ENCODE results near the gene VPS41.

VPS41 gene

DNA sequence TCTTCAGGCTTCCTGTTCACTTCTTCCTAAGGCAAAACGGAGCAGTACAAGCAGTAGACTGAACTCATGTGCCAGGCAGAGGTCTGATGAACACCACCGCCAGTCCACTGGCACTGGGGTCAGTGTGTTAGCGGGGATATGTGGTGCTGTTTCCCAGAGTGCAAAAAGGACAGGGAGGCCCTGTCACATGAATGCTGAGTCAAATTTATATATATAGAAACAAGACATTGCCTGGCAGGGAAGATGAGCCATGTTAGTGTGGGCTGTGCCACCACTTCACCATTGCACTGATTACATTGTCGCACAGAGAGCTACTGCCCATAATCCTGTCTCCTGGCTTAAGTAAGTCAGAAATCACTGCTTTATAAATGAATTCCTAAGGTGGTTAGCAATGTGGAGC, 155.6 kb downstream of the VPS41 start:
- Histone ChIP-seq H3K4me3 (ENCODE audit: low read depth, low read length) (no peak overlapping the region), H3K36me3 (peaks cover 3% of the 10 kb centered on the region), H3K9me3 (ENCODE audit: severe bottlenecking) (no peaks in the 10 kb centered on the region), H3K27ac (no peak overlapping the region), H3K27me3 (ENCODE audit: insufficient read depth, low read depth, severe bottlenecking) (no peaks in the 10 kb centered on the region)
- TF ChIP-seq, protein P1, sequence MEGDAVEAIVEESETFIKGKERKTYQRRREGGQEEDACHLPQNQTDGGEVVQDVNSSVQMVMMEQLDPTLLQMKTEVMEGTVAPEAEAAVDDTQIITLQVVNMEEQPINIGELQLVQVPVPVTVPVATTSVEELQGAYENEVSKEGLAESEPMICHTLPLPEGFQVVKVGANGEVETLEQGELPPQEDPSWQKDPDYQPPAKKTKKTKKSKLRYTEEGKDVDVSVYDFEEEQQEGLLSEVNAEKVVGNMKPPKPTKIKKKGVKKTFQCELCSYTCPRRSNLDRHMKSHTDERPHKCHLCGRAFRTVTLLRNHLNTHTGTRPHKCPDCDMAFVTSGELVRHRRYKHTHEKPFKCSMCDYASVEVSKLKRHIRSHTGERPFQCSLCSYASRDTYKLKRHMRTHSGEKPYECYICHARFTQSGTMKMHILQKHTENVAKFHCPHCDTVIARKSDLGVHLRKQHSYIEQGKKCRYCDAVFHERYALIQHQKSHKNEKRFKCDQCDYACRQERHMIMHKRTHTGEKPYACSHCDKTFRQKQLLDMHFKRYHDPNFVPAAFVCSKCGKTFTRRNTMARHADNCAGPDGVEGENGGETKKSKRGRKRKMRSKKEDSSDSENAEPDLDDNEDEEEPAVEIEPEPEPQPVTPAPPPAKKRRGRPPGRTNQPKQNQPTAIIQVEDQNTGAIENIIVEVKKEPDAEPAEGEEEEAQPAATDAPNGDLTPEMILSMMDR (IDR thresholded peaks at IDR 0.05; ENCODE audit: low read depth, low read length) = no peak
- DNase-seq = no peak

DNA sequence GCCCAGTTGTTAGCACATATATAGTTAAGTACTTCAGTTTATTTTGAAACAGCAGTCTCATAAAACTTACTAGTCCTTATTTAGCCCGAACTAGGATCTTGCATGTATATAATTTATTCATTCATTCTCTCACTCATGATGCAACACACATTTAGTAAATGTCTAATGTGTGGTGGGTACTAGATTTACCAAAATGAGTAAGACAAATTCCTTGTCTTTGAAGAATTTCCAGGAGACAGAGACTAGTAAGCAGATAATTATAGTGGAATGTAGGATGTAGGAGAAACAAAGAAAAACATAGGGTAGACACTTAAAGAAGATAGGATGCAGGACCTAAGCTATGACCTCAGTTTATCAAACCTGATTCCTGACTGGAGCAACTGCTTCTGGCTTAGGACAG, 157.6 kb downstream of the VPS41 start:
- TF ChIP-seq, protein P1 (IDR thresholded peaks at IDR 0.05; ENCODE audit: low read depth, low read length) = no peak
- H3K27me3 ChIP-seq (ENCODE audit: insufficient read depth, low read depth, severe bottlenecking) = no peaks in the 10 kb centered on the region
- no peaks in the 10 kb centered on the region for H3K9me3 ChIP-seq (ENCODE audit: severe bottlenecking)
- H3K27ac ChIP-seq = no peak overlapping the region
- no peak overlapping the region for H3K4me3 ChIP-seq (ENCODE audit: low read depth, low read length)
- no peak for DNase-seq
- H3K36me3 ChIP-seq = peaks cover 3% of the 10 kb centered on the region

DNA sequence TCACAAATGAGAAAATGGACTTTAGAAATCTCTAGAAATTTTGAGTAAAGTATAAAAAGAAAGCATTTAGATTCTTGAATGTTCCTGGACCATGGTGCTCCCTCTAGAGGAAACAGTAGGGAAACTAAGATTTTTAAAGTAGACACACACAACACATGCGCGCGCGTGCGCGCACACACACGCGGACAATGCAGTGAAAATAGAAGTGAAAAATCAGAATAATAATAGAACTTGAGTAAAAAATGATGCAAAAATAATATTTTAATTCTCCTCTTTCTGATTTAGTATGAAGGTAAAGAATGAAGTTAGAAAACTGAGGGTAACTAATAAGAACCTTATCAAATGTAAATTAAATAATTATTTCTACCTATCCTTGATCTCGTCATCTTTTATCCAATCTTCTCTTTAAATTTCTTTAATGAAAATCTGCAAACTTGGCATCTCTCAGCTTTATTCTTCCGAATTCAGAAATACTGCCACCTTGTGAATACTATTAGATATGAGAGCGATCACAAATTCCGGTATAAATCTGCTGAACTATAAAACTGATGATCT, 160.9 kb downstream of the VPS41 start:
- Histone ChIP-seq H3K4me3 (ENCODE audit: low read depth, low read length) (no peak overlapping the region), H3K36me3 (peaks cover 5% of the 10 kb centered on the region), H3K9me3 (ENCODE audit: severe bottlenecking) (no peaks in the 10 kb centered on the region), H3K27ac (no peak overlapping the region), H3K27me3 (ENCODE audit: insufficient read depth, low read depth, severe bottlenecking) (no peaks in the 10 kb centered on the region)
- DNase-seq = no peak
- TF ChIP-seq, protein P1 (IDR thresholded peaks at IDR 0.05; ENCODE audit: low read depth, low read length) = 0 out of 2 replicates have a peak, but pooled peaks have one; percentile 6

DNA sequence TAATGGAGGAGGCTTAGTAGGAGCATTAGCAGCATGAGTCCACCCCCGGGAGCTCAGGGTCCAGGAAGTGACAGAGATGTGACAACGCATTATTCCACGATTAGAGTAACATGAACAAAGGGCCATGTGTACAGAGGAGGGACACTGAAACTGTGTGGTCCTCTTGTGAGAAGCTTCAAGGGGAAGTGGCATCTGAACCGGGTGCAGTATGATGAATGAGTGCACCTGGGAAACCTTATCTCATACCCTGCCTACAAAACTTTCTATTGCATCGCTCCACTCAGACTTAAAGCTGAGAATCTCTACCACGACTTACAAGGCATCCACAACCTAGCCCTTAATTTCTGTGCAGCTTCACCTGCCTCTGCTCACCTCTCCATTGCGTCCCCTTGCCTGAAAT, 162.6 kb downstream of the VPS41 start:
- no peaks in the 10 kb centered on the region for H3K9me3 ChIP-seq (ENCODE audit: severe bottlenecking)
- H3K27ac ChIP-seq = no peak overlapping the region
- H3K4me3 ChIP-seq (ENCODE audit: low read depth, low read length) = no peak overlapping the region
- H3K27me3 ChIP-seq (ENCODE audit: insufficient read depth, low read depth, severe bottlenecking) = no peaks in the 10 kb centered on the region
- H3K36me3 ChIP-seq = peaks cover 2% of the 10 kb centered on the region; the same call in 1 of the 2 replicates
- TF ChIP-seq, protein P1 (IDR thresholded peaks at IDR 0.05; ENCODE audit: low read depth, low read length) = no peak
- DNase-seq = no peak

DNA sequence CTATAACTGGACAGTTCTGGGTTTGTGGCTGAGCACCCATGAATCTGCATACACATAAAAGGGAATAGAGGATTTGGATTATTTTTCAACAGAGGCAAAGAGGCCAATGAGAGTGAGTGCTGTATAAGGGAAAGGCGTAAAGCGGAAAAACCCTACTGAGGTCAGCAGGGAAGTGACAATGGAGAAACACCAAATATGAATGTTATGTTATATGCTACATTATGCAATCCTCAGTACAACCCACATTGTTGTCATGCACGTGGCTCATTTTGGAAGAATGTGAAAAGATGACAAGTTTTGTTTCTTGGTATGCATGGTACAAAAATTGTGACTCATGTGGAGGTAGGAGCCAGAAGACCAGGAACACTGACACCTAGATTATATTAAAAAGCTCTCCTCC, 164.2 kb downstream of the VPS41 start:
- H3K4me3 ChIP-seq (ENCODE audit: low read depth, low read length) = no peak overlapping the region
- H3K27ac ChIP-seq = no peak overlapping the region
- no peak for DNase-seq
- peaks cover 2% of the 10 kb centered on the region; the same call in 1 of the 2 replicates for H3K36me3 ChIP-seq
- H3K9me3 ChIP-seq (ENCODE audit: severe bottlenecking) = no peaks in the 10 kb centered on the region
- TF ChIP-seq, protein P1 (IDR thresholded peaks at IDR 0.05; ENCODE audit: low read depth, low read length) = no peak
- no peaks in the 10 kb centered on the region for H3K27me3 ChIP-seq (ENCODE audit: insufficient read depth, low read depth, severe bottlenecking)

DNA sequence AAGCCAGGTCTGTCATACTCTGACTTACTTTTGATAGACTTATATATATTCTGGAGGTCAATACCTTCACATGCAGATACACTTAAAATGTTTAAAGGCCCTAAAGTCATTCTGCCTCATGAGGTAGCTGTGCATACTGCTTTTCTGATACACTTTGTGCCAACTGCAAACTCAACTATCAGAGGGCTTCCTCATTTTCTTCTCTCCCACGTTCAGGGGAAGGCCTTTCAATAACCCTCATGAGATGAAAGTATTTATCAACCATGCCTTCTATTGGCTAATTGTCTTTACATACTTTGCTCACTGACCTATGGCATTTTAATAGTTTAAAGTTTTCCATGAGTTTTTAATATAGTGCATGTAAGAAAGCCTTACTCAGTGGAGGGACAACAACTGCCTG, 165.1 kb downstream of the VPS41 start:
- no peak overlapping the region for H3K4me3 ChIP-seq (ENCODE audit: low read depth, low read length)
- no peaks in the 10 kb centered on the region for H3K9me3 ChIP-seq (ENCODE audit: severe bottlenecking)
- TF ChIP-seq, protein P1 (IDR thresholded peaks at IDR 0.05; ENCODE audit: low read depth, low read length) = no peak
- peaks cover 2% of the 10 kb centered on the region; the same call in 1 of the 2 replicates for H3K36me3 ChIP-seq
- H3K27ac ChIP-seq = no peak overlapping the region
- DNase-seq = no peak
- no peaks in the 10 kb centered on the region for H3K27me3 ChIP-seq (ENCODE audit: insufficient read depth, low read depth, severe bottlenecking)

All from WERI-Rb-1 (cell line).